ENCODE data around the gene AHR. TPM values are rescaled to one million over a fixed set of nuclear protein-coding genes. Genes with fewer than 3 reads are reported as not detected.

Gene AHR
- total RNA-seq, 5 donors from 2014 or later (not counting 1 experiment from before 2014, with no cell fraction given) = 40.2 to 76.4 (median 52.5) TPM

GRCh38 chr7:17297243-17297642 lies 1.2 kb upstream of the AHR start:
- Mint-ChIP-seq H3K36me3 (no peaks in the 10 kb centered on the region), H3K27me3 (no peaks in the 10 kb centered on the region), H3K27ac (peak overlapping the region; percentile 70 to 71), H3K9me3 (peaks cover 0 to 5% (median 0%) of the 10 kb centered on the region in 3 donors), H3K4me3 (peak overlapping the region; percentile 88 to 97 (median 94)), H3K4me1 (peaks cover 24 to 30% (median 26%) of the 10 kb centered on the region in 3 donors)
- peak overlapping the region; percentile 75 for H3K27ac ChIP-seq (ENCODE audit: low read length)
- no peaks in the 10 kb centered on the region for H3K27me3 ChIP-seq (replicated peaks in 1 of 2; ENCODE audit: control insufficient read depth in 2 of 2, extremely low read depth in 1 of 2, insufficient read depth in 2 of 2, low read length in 1 of 2)
- no peaks in the 10 kb centered on the region for H3K36me3 ChIP-seq (ENCODE audit: control insufficient read depth in 2 of 2, extremely low read depth in 1 of 2, insufficient read depth in 1 of 2, low read length in 1 of 2)
- CTCF ChIA-PET = interaction anchor here (1.1 to 1.4 kb wide), 2 partner anchors 64 to 876 kb away, joined by 3 to 6 read pairs; partner anchors contain the start of gene CRPPA (in 1 of the 2)
- WGBS (ENCODE audit: insufficient coverage) = 20% methylated on average over 1 of the region's 2 CpGs
- H3K4me3 ChIP-seq (ENCODE audit: control insufficient read depth in 1 of 2, extremely low read depth in 1 of 2, low read length in 1 of 2) = no peak overlapping the region
- ATAC-seq (replicated peaks in 1 of 4) (no peak), DNase-seq (peak in 1 of 35 experiments; percentile 16)
- H3K4me1 ChIP-seq (ENCODE audit: control insufficient read depth in 1 of 2, extremely low read depth in 1 of 2, insufficient read depth in 2 of 2, low read length in 2 of 2) = peaks cover 3 to 24% of the 10 kb centered on the region in 2 experiments
- no peaks in the 10 kb centered on the region for H3K9me3 ChIP-seq
- POLR2A ChIA-PET = interaction anchor here (0.5 to 1.8 kb wide), 5 partner anchors 11 to 736 kb away, joined by 3 to 13 read pairs (median 3); no protein-coding TSS in a partner anchor

- Mint-ChIP-seq H3K27me3 (no peaks in the 10 kb centered on the region), H3K4me3 (peak overlapping the region; percentile 88 to 97 (median 94)), H3K9me3 (peaks cover 0 to 5% (median 0%) of the 10 kb centered on the region in 3 donors), H3K4me1 (peaks cover 30 to 34% (median 31%) of the 10 kb centered on the region in 3 donors), H3K27ac (peak overlapping the region; percentile 85 to 89), H3K36me3 (no peaks in the 10 kb centered on the region)
- ChIA-PET CTCF (interaction anchor here in 1 of 2 donors (0.6 to 1.1 kb wide), 5 partner anchors 8 to 316 kb away, joined by 3 to 8 read pairs (median 4); no protein-coding TSS in a partner anchor), POLR2A (interaction anchor here (0.6 to 1.8 kb wide), 9 partner anchors 9 to 658 kb away, joined by 3 to 13 read pairs (median 5); no protein-coding TSS in a partner anchor)
- Histone ChIP-seq H3K4me3 (ENCODE audit: control insufficient read depth in 1 of 2, extremely low read depth in 1 of 2, low read length in 1 of 2) (peak overlapping the region; percentile 52 to 74), H3K9me3 (no peaks in the 10 kb centered on the region), H3K36me3 (ENCODE audit: control insufficient read depth in 2 of 2, extremely low read depth in 1 of 2, insufficient read depth in 1 of 2, low read length in 1 of 2) (no peaks in the 10 kb centered on the region), H3K27me3 (replicated peaks in 1 of 2; ENCODE audit: control insufficient read depth in 2 of 2, extremely low read depth in 1 of 2, insufficient read depth in 2 of 2, low read length in 1 of 2) (no peaks in the 10 kb centered on the region), H3K27ac (ENCODE audit: low read length) (peak overlapping the region; percentile 73), H3K4me1 (ENCODE audit: control insufficient read depth in 1 of 2, extremely low read depth in 1 of 2, insufficient read depth in 2 of 2, low read length in 2 of 2) (peaks cover 3 to 24% of the 10 kb centered on the region in 2 experiments)
- ATAC-seq (replicated peaks in 1 of 4) = peak; percentile 57 to 71 (median 66)
- 1% methylated on average over 74 of the region's 81 CpGs for WGBS (ENCODE audit: insufficient coverage)
- peak; percentile 14 to 68 (median 44) for DNase-seq
Measured at GRCh38 chr7:17298840-17299482, 509 bp downstream of the AHR start.

GRCh38 chr7:17299483-17299991 lies 1.1 kb downstream of the AHR start:
- Histone ChIP-seq H3K27ac (ENCODE audit: low read length) (peak overlapping the region; percentile 73), H3K27me3 (replicated peaks in 1 of 2; ENCODE audit: control insufficient read depth in 2 of 2, extremely low read depth in 1 of 2, insufficient read depth in 2 of 2, low read length in 1 of 2) (no peaks in the 10 kb centered on the region), H3K4me1 (ENCODE audit: control insufficient read depth in 1 of 2, extremely low read depth in 1 of 2, insufficient read depth in 2 of 2, low read length in 2 of 2) (peaks cover 3 to 26% of the 10 kb centered on the region in 2 experiments), H3K9me3 (no peaks in the 10 kb centered on the region), H3K36me3 (ENCODE audit: control insufficient read depth in 2 of 2, extremely low read depth in 1 of 2, insufficient read depth in 1 of 2, low read length in 1 of 2) (no peaks in the 10 kb centered on the region), H3K4me3 (ENCODE audit: control insufficient read depth in 1 of 2, extremely low read depth in 1 of 2, low read length in 1 of 2) (peak overlapping the region; percentile 52 to 74)
- ChIA-PET CTCF (interaction anchor here in 1 of 2 donors (0.8 to 1.1 kb wide), 3 partner anchors 36 to 231 kb away, joined by 3 to 4 read pairs (median 3); no protein-coding TSS in a partner anchor), POLR2A (interaction anchor here in 1 of 2 donors (0.7 to 1.6 kb wide), 2 partner anchors 66 to 659 kb away, joined by 3 to 6 read pairs; no protein-coding TSS in a partner anchor)
- H3K36me3 Mint-ChIP-seq = no peaks in the 10 kb centered on the region
- peaks cover 30 to 40% (median 37%) of the 10 kb centered on the region in 3 donors for H3K4me1 Mint-ChIP-seq
- DNase-seq = peak in 7 of 35 experiments; percentile 2 to 49 (median 5)
- H3K9me3 Mint-ChIP-seq = peaks cover 0 to 5% (median 0%) of the 10 kb centered on the region in 3 donors
- ATAC-seq (replicated peaks in 1 of 4) = peak; percentile 6 to 18 (median 10)
- H3K4me3 Mint-ChIP-seq = peak overlapping the region; percentile 88 to 97 (median 94)
- no peaks in the 10 kb centered on the region for H3K27me3 Mint-ChIP-seq
- WGBS (ENCODE audit: insufficient coverage) = 0% methylated on average over 7 of the region's 13 CpGs
- H3K27ac Mint-ChIP-seq = peak overlapping the region; percentile 85 to 89

GRCh38 chr7:17300012-17300411 lies 1.6 kb downstream of the AHR start:
- H3K4me1 Mint-ChIP-seq = peaks cover 30 to 44% (median 42%) of the 10 kb centered on the region in 3 donors
- H3K27me3 ChIP-seq (replicated peaks in 1 of 2; ENCODE audit: control insufficient read depth in 2 of 2, extremely low read depth in 1 of 2, insufficient read depth in 2 of 2, low read length in 1 of 2) = no peaks in the 10 kb centered on the region
- ATAC-seq (replicated peaks in 1 of 4) = no peak
- H3K9me3 Mint-ChIP-seq = peaks cover 0 to 5% (median 0%) of the 10 kb centered on the region in 3 donors
- H3K36me3 ChIP-seq (ENCODE audit: control insufficient read depth in 2 of 2, extremely low read depth in 1 of 2, insufficient read depth in 1 of 2, low read length in 1 of 2) = no peaks in the 10 kb centered on the region
- WGBS (ENCODE audit: insufficient coverage) = no CpG with 5 or more reads among the region's 5 CpGs
- ChIA-PET CTCF (interaction anchor here in 1 of 2 donors (0.8 to 1.1 kb wide), 3 partner anchors 36 to 231 kb away, joined by 3 to 4 read pairs (median 3); no protein-coding TSS in a partner anchor), POLR2A (interaction anchor here in 1 of 2 donors (1.6 kb wide), 1 partner anchor 66 kb away, joined by 6 read pairs; no protein-coding TSS in a partner anchor)
- DNase-seq = peak in 1 of 35 experiments; percentile 24
- H3K27me3 Mint-ChIP-seq = no peaks in the 10 kb centered on the region
- H3K4me3 ChIP-seq (ENCODE audit: control insufficient read depth in 1 of 2, extremely low read depth in 1 of 2, low read length in 1 of 2) = peak overlapping the region; percentile 52 to 74
- no peaks in the 10 kb centered on the region for H3K9me3 ChIP-seq
- peak overlapping the region; percentile 85 to 89 for H3K27ac Mint-ChIP-seq
- H3K27ac ChIP-seq (ENCODE audit: low read length) = peak overlapping the region; percentile 73
- H3K4me3 Mint-ChIP-seq = peak overlapping the region; percentile 88 to 97 (median 94)
- no peaks in the 10 kb centered on the region for H3K36me3 Mint-ChIP-seq
- H3K4me1 ChIP-seq (ENCODE audit: control insufficient read depth in 1 of 2, extremely low read depth in 1 of 2, insufficient read depth in 2 of 2, low read length in 2 of 2) = peaks cover 3 to 26% of the 10 kb centered on the region in 2 experiments

- H3K9me3 Mint-ChIP-seq = peaks cover 0 to 5% (median 0%) of the 10 kb centered on the region in 3 donors
- Histone ChIP-seq H3K27me3 (replicated peaks in 1 of 2; ENCODE audit: control insufficient read depth in 2 of 2, extremely low read depth in 1 of 2, insufficient read depth in 2 of 2, low read length in 1 of 2) (no peaks in the 10 kb centered on the region), H3K4me1 (ENCODE audit: control insufficient read depth in 1 of 2, extremely low read depth in 1 of 2, insufficient read depth in 2 of 2, low read length in 2 of 2) (peaks cover 7 to 26% of the 10 kb centered on the region in 2 experiments), H3K9me3 (no peaks in the 10 kb centered on the region), H3K36me3 (ENCODE audit: control insufficient read depth in 2 of 2, extremely low read depth in 1 of 2, insufficient read depth in 1 of 2, low read length in 1 of 2) (no peaks in the 10 kb centered on the region), H3K27ac (ENCODE audit: low read length) (no peak overlapping the region), H3K4me3 (ENCODE audit: control insufficient read depth in 1 of 2, extremely low read depth in 1 of 2, low read length in 1 of 2) (peak overlapping the region in 1 of 2 donors; percentile 74)
- DNase-seq (no peak), ATAC-seq (replicated peaks in 1 of 4) (no peak)
- peak overlapping the region; percentile 88 to 97 (median 94) for H3K4me3 Mint-ChIP-seq
- peaks cover 30 to 49% (median 46%) of the 10 kb centered on the region in 3 donors for H3K4me1 Mint-ChIP-seq
- no CpG with 5 or more reads among the region's 1 CpG for WGBS (ENCODE audit: insufficient coverage)
- H3K36me3 Mint-ChIP-seq = no peaks in the 10 kb centered on the region
- H3K27ac Mint-ChIP-seq = peak overlapping the region; percentile 85 to 89
- no peaks in the 10 kb centered on the region for H3K27me3 Mint-ChIP-seq
- ChIA-PET POLR2A (no interaction called here), CTCF (interaction anchor here in 1 of 2 donors (2.6 kb wide), 1 partner anchor 14 kb away, joined by 11 read pairs; no protein-coding TSS in a partner anchor)
Measured at GRCh38 chr7:17300437-17300836, 2.0 kb downstream of the AHR start.

Data from T-cell (primary cell).